Measurements from ENCODE around the gene HBM. TPM values are rescaled to one million over a fixed set of nuclear protein-coding genes. Genes with fewer than 3 reads are reported as not detected.

HBM gene
- total RNA-seq, 3 donors from 2014 or later (not counting 1 experiment from before 2014, with no cell fraction given) = not detected

GRCh38 chr16:212999-213398, 47.2 kb downstream of the HBM start:
- intact Hi-C loops (cut with micrococcal nuclease) = no loop called here
- no peaks in the 10 kb centered on the region for H3K9me3 Mint-ChIP-seq
- DNase-seq = no peak
- H3K27ac ChIP-seq (ENCODE audit: low read length) = no peak overlapping the region
- no peaks in the 10 kb centered on the region for H3K27me3 ChIP-seq (ENCODE audit: control insufficient read depth, insufficient read depth, low read length)
- H3K4me3 Mint-ChIP-seq = no peak overlapping the region
- no peak overlapping the region for H3K4me3 ChIP-seq (ENCODE audit: low read length)
- no peaks in the 10 kb centered on the region for H3K27me3 Mint-ChIP-seq (ENCODE audit: low read depth in 2 of 2)
- H3K4me1 Mint-ChIP-seq = peaks cover 0 to 8% of the 10 kb centered on the region in 2 donors
- peaks cover 59% of the 10 kb centered on the region for H3K36me3 ChIP-seq (ENCODE audit: control insufficient read depth, insufficient read depth, low read length)
- H3K27ac Mint-ChIP-seq = no peak overlapping the region
- H3K4me1 ChIP-seq (ENCODE audit: control insufficient read depth, insufficient read depth, low read length) = no peaks in the 10 kb centered on the region
- TF ChIP-seq CTCF (IDR thresholded peaks at IDR 0.05) = no peak
- 100% methylated on average over 3 of the region's 3 CpGs for WGBS (ENCODE audit: insufficient coverage)
- peaks cover 8% of the 10 kb centered on the region for H3K36me3 Mint-ChIP-seq
- ATAC-seq = no peak
- H3K9me3 ChIP-seq (ENCODE audit: control insufficient read depth, insufficient read depth, low read length) = no peaks in the 10 kb centered on the region

Other genes with a start within 250 kb of the HBM start
- 10 to 100 TPM; 10.6 to 14.6 (median 11.3) TPM for gene POLR3K, start 112.4 kb upstream of the HBM start, total RNA-seq
- gene SNRNP25, start 112.2 kb upstream of the HBM start, total RNA-seq = 10 to 100 TPM in 2 of 3 donors, 1 to 10 TPM in 1; 6.4 to 13.4 (median 13.2) TPM
- 1 to 10 TPM in 1 of 3 donors, under 1 TPM in 2; 0.26 to 1.1 (median 0.78) TPM for gene RHBDF1, start 93.3 kb upstream of the HBM start, total RNA-seq
- 10 to 100 TPM; 29.9 to 34.3 (median 31.5) TPM for gene MPG, start 87.8 kb upstream of the HBM start, total RNA-seq
- gene NPRL3, start 27.3 kb upstream of the HBM start, total RNA-seq = 10 to 100 TPM; 44.8 to 62.1 (median 55.7) TPM
- gene HBZ, start 13.3 kb upstream of the HBM start, total RNA-seq = not detected
- 1 to 10 TPM in 2 of 3 donors, not detected in 1; 3.2 to 9.9 TPM for gene HBA2, start 6.9 kb downstream of the HBM start, total RNA-seq
- 10 to 100 TPM in 1 of 3 donors, not detected in 2; 16.9 TPM for gene HBA1, start 10.7 kb downstream of the HBM start, total RNA-seq
- 1 to 10 TPM in 2 of 3 donors, not detected in 1; 1.0 to 2.0 TPM for gene HBQ1, start 14.5 kb downstream of the HBM start, total RNA-seq
- gene LUC7L, start 63.5 kb downstream of the HBM start, total RNA-seq = 100 to 1,000 TPM; 129 to 168 (median 153) TPM
- gene FAM234A, start 68.8 kb downstream of the HBM start, total RNA-seq = 10 to 100 TPM; 32.4 to 42.6 (median 40.7) TPM
- under 1 TPM in 1 of 3 donors, not detected in 2; 0.25 TPM for gene RGS11, start 110.0 kb downstream of the HBM start, total RNA-seq
- gene ARHGDIG, start 114.6 kb downstream of the HBM start, total RNA-seq = 1 to 10 TPM in 1 of 3 donors, under 1 TPM in 1, not detected in 1; 0.49 to 1.4 TPM
- gene PDIA2, start 117.2 kb downstream of the HBM start, total RNA-seq = not detected
- 100 to 1,000 TPM; 100 to 122 (median 106) TPM for gene AXIN1, start 186.7 kb downstream of the HBM start, total RNA-seq
- gene MRPL28, start 204.6 kb downstream of the HBM start, total RNA-seq = 10 to 100 TPM; 33.9 to 38.9 (median 37.5) TPM
- gene PGAP6, start 216.0 kb downstream of the HBM start, total RNA-seq = 10 to 100 TPM; 48.0 to 66.7 (median 54.2) TPM
- 10 to 100 TPM; 10.7 to 27.4 (median 25.4) TPM for gene NME4, start 231.2 kb downstream of the HBM start, total RNA-seq
- 10 to 100 TPM in 2 of 3 donors, 1 to 10 TPM in 1; 9.5 to 13.0 (median 12.9) TPM for gene DECR2, start 235.9 kb downstream of the HBM start, total RNA-seq